HepG2 (cell line): ENCODE results near the gene LMNA. TPM values are rescaled to one million over a fixed set of nuclear protein-coding genes. Genes with fewer than 3 reads are reported as not detected.

Experiments used
- BCL6 ChIP-seq: IDR thresholded peaks from 2 replicates; pipeline ENCODE4 v1.6.1; 2016; ENCODE audit warnings: missing genetic modification reagents, missing compliant biosample characterization
- HDAC1 ChIP-seq: sonication (generic); formaldehyde crosslinking; IDR thresholded peaks from 2 replicates; pipeline ENCODE4 v1.5.1; 2020; ENCODE audit warnings: mild to moderate bottlenecking, missing genetic modification reagents
- HOXA5 ChIP-seq: sonication (generic); formaldehyde crosslinking; IDR thresholded peaks from 2 replicates; pipeline ENCODE4 v1.4.0; 2020; ENCODE audit warnings: missing genetic modification reagents
- PAF1 ChIP-seq: IDR thresholded peaks from 2 replicates; pipeline ENCODE4 v1.6.1; 2016; ENCODE audit warnings: missing genetic modification reagents, missing compliant biosample characterization
- PHF8 ChIP-seq: sonication (generic); formaldehyde crosslinking; IDR thresholded peaks from 2 replicates; pipeline ENCODE4 v1.5.0; 2020; ENCODE audit warnings: missing genetic modification reagents
- PTBP1 ChIP-seq: fragments of 200-400 bp; formaldehyde crosslinking; IDR thresholded peaks from 2 replicates; pipeline ENCODE4 v1.6.1; 2018; ENCODE audit warnings: low read length, low read depth; ENCODE audit not compliant: poor library complexity, severe bottlenecking
- SCMH1 ChIP-seq: sonication (generic); formaldehyde crosslinking; IDR thresholded peaks from 2 replicates; pipeline ENCODE4 v1.9.0; 2021; ENCODE audit warnings: missing genetic modification reagents, mild to moderate bottlenecking, borderline replicate concordance
- SKI ChIP-seq: fragments of 450-650 bp; IDR thresholded peaks from one replicate; pipeline ENCODE4 v1.6.1; 2018; ENCODE audit warnings: mild to moderate bottlenecking; ENCODE audit not compliant: partially characterized antibody
- SRSF1 ChIP-seq: fragments of 200-400 bp; formaldehyde crosslinking; optimal IDR thresholded peaks from 2 replicates; pipeline ENCODE3; 2017; ENCODE audit warnings: mild to moderate bottlenecking, low read depth, low read length, moderate library complexity
- ZFP90 ChIP-seq: sonication (generic); formaldehyde crosslinking; IDR thresholded peaks from 2 replicates; pipeline ENCODE4 v1.8.0; 2022; ENCODE audit warnings: missing genetic modification reagents, mild to moderate bottlenecking, inconsistent platforms, borderline replicate concordance
- ZKSCAN8 ChIP-seq: IDR thresholded peaks from 2 replicates; pipeline ENCODE4 v1.6.1; 2016; ENCODE audit warnings: borderline replicate concordance, missing genetic modification reagents, missing compliant biosample characterization
- ZMYM2 ChIP-seq: sonication (generic); formaldehyde crosslinking; IDR thresholded peaks from 2 replicates; pipeline ENCODE4 v1.8.0; 2022; ENCODE audit warnings: mild to moderate bottlenecking, missing genetic modification reagents
- ZNF180 ChIP-seq: sonication (generic); formaldehyde crosslinking; IDR thresholded peaks from 2 replicates; pipeline ENCODE4 v1.4.0; 2020; ENCODE audit warnings: low read depth, missing genetic modification reagents, borderline replicate concordance
- ZNF333 ChIP-seq: sonication (generic); formaldehyde crosslinking; IDR thresholded peaks from 2 replicates; pipeline ENCODE4 v1.4.0; 2020; ENCODE audit warnings: mild to moderate bottlenecking, missing genetic modification reagents, borderline replicate concordance
- ZNF350 ChIP-seq: sonication (generic); formaldehyde crosslinking; IDR thresholded peaks from 2 replicates; pipeline ENCODE4 v1.4.0; 2020; ENCODE audit warnings: mild to moderate bottlenecking, low read depth, missing genetic modification reagents, borderline replicate concordance
- ZNF383 ChIP-seq: sonication (generic); formaldehyde crosslinking; IDR thresholded peaks from 2 replicates; pipeline ENCODE4 v1.4.0; 2020; ENCODE audit warnings: missing genetic modification reagents, mild to moderate bottlenecking, borderline replicate concordance
- ZNF773 ChIP-seq: sonication (generic); formaldehyde crosslinking; IDR thresholded peaks from 2 replicates; pipeline ENCODE4 v1.4.0; 2020; ENCODE audit warnings: missing genetic modification reagents, borderline replicate concordance
- polyA plus RNA-seq, 8 experiments: library from polyadenylated mRNA; depleted of rRNA in 3 of 8; stranded (reverse) in 7 of 8; unstranded in 1 of 8; fragments of >200 nt; fragmentation: Illumina TruSeq in 4 of 8; extraction: Trizol in 4 of 8; gene quantifications; 2 replicates each; pipeline versions ENCODE4 v1.2.1 to v1.2.3, GENCODE V29; 2011 to 2016; ENCODE audit warnings: low read depth in 4 of 8, missing spikeins in 1 of 8, mixed read lengths in 1 of 8; ENCODE audit not compliant: insufficient read depth in 1 of 8
- total RNA-seq, 5 experiments: library from RNA; depleted of rRNA; stranded (reverse); fragments of >200 nt; fragmentation: Illumina TruSeq; extraction: Trizol; gene quantifications; 2 replicates each; pipeline ENCODE4 v1.2.3, GENCODE V29; 2016; ENCODE audit warnings: low read depth in 1 of 5
- TF ChIP-seq, protein P1 (sequence below): sonication (generic); formaldehyde crosslinking; IDR thresholded peaks from 2 replicates; pipeline ENCODE4 v1.4.0; 2020; ENCODE audit warnings: mild to moderate bottlenecking, missing genetic modification reagents
- TF ChIP-seq, protein P2 (sequence below): sonication (generic); formaldehyde crosslinking; IDR thresholded peaks from 2 replicates; pipeline ENCODE4 v1.4.0; 2020; ENCODE audit warnings: missing genetic modification reagents
- TF ChIP-seq, protein P3 (sequence below): sonication (generic); formaldehyde crosslinking; IDR thresholded peaks from 2 replicates; pipeline ENCODE4 v1.5.0; 2020; ENCODE audit warnings: mild to moderate bottlenecking, missing genetic modification reagents
- TF ChIP-seq, protein P4 (sequence below): sonication (generic); formaldehyde crosslinking; IDR thresholded peaks from 2 replicates; pipeline ENCODE4 v1.4.0; 2020; ENCODE audit warnings: mild to moderate bottlenecking, missing genetic modification reagents

Gene LMNA
- total and polyA plus RNA-seq, 2 of the 13 experiments (the other 11 are each of a cell fraction or from before 2014, with no cell fraction given) = 107 to 225 TPM

DNA sequence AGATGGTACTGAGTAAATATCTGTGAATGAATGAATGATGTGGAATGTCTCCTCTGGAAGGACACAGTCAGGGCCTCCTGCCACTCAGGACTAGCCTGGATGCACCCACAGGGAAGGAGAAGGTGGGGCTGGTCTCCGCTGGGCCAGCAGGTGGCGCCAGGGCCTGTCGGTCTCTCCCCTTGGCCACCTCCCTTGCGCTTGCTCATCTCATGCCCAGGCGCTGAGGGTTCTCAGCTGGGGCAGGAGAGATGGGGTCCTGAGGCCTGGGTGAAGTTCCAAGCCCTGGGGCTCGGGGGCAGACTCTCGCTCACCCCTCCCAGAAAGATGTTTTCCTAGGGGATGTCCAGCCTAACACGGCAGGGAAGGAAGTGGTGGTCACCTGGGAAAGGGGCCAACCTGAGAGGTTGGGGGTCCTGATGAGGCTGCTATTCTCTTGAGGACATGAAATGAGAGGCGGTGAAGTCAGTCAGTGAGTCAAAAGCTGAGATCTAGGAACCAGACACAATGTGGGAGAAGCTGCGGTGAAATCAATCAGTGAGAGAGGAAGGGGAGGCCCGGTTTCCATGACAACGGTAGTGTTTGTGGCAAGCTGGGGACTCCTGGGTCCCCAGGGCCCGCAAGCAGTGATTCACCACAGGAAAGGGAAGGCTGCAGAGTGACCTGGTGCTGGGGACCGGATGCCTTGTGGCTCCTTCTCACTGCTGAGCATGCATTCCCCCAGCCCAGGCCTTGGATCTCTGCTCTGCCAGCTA, 17.7 kb upstream of the LMNA start (continued):
- TF ChIP-seq, protein P1, sequence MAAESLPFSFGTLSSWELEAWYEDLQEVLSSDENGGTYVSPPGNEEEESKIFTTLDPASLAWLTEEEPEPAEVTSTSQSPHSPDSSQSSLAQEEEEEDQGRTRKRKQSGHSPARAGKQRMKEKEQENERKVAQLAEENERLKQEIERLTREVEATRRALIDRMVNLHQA (CRISPR knock-in tag) = no peak
- no peak for TF ChIP-seq ZFP90 (CRISPR knock-in tag)
- no peak for TF ChIP-seq ZNF180 (CRISPR knock-in tag)
- TF ChIP-seq HOXA5 (CRISPR knock-in tag) = no peak
- TF ChIP-seq ZNF333 (CRISPR knock-in tag) = no peak
- TF ChIP-seq ZMYM2 (CRISPR knock-in tag) = no peak
- TF ChIP-seq HDAC1 = no peak
- no peak for TF ChIP-seq ZNF383
- no peak for TF ChIP-seq SCMH1
- no peak for TF ChIP-seq SRSF1
- no peak for TF ChIP-seq ZNF773 (CRISPR knock-in tag)
- TF ChIP-seq ZKSCAN8 = peak; percentile 55; the same call in 1 of the 2 replicates
- TF ChIP-seq BCL6 (CRISPR knock-in tag) = 0 out of 2 replicates have a peak, but pooled peaks have one; percentile 32
- no peak for TF ChIP-seq PTBP1
- TF ChIP-seq, protein P2, sequence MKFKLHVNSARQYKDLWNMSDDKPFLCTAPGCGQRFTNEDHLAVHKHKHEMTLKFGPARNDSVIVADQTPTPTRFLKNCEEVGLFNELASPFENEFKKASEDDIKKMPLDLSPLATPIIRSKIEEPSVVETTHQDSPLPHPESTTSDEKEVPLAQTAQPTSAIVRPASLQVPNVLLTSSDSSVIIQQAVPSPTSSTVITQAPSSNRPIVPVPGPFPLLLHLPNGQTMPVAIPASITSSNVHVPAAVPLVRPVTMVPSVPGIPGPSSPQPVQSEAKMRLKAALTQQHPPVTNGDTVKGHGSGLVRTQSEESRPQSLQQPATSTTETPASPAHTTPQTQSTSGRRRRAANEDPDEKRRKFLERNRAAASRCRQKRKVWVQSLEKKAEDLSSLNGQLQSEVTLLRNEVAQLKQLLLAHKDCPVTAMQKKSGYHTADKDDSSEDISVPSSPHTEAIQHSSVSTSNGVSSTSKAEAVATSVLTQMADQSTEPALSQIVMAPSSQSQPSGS = no peak
- no peak for TF ChIP-seq PHF8
- TF ChIP-seq PAF1 = no peak
- TF ChIP-seq ZNF350 = peak; percentile 70; the same call in 1 of the 2 replicates
- no peak for TF ChIP-seq SKI
- TF ChIP-seq, protein P3, sequence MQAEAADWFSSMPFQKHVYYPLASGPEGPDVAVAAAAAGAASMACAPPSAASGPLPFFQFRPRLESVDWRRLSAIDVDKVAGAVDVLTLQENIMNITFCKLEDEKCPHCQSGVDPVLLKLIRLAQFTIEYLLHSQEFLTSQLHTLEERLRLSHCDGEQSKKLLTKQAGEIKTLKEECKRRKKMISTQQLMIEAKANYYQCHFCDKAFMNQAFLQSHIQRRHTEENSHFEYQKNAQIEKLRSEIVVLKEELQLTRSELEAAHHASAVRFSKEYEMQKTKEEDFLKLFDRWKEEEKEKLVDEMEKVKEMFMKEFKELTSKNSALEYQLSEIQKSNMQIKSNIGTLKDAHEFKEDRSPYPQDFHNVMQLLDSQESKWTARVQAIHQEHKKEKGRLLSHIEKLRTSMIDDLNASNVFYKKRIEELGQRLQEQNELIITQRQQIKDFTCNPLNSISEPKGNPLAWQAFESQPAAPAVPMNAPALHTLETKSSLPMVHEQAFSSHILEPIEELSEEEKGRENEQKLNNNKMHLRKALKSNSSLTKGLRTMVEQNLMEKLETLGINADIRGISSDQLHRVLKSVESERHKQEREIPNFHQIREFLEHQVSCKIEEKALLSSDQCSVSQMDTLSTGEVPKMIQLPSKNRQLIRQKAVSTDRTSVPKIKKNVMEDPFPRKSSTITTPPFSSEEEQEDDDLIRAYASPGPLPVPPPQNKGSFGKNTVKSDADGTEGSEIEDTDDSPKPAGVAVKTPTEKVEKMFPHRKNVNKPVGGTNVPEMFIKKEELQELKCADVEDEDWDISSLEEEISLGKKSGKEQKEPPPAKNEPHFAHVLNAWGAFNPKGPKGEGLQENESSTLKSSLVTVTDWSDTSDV (CRISPR knock-in tag) = no peak
- TF ChIP-seq, protein P4, sequence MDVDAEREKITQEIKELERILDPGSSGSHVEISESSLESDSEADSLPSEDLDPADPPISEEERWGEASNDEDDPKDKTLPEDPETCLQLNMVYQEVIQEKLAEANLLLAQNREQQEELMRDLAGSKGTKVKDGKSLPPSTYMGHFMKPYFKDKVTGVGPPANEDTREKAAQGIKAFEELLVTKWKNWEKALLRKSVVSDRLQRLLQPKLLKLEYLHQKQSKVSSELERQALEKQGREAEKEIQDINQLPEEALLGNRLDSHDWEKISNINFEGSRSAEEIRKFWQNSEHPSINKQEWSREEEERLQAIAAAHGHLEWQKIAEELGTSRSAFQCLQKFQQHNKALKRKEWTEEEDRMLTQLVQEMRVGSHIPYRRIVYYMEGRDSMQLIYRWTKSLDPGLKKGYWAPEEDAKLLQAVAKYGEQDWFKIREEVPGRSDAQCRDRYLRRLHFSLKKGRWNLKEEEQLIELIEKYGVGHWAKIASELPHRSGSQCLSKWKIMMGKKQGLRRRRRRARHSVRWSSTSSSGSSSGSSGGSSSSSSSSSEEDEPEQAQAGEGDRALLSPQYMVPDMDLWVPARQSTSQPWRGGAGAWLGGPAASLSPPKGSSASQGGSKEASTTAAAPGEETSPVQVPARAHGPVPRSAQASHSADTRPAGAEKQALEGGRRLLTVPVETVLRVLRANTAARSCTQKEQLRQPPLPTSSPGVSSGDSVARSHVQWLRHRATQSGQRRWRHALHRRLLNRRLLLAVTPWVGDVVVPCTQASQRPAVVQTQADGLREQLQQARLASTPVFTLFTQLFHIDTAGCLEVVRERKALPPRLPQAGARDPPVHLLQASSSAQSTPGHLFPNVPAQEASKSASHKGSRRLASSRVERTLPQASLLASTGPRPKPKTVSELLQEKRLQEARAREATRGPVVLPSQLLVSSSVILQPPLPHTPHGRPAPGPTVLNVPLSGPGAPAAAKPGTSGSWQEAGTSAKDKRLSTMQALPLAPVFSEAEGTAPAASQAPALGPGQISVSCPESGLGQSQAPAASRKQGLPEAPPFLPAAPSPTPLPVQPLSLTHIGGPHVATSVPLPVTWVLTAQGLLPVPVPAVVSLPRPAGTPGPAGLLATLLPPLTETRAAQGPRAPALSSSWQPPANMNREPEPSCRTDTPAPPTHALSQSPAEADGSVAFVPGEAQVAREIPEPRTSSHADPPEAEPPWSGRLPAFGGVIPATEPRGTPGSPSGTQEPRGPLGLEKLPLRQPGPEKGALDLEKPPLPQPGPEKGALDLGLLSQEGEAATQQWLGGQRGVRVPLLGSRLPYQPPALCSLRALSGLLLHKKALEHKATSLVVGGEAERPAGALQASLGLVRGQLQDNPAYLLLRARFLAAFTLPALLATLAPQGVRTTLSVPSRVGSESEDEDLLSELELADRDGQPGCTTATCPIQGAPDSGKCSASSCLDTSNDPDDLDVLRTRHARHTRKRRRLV (CRISPR knock-in tag) = no peak
